Mesothelial cell of epicardium (in vitro differentiated cells): ENCODE data around the gene PAGE1. TPM values are rescaled to one million over a fixed set of nuclear protein-coding genes. Genes with fewer than 3 reads are reported as not detected.
"Not testable (repeated sequence)": the region's sequence is repeated elsewhere in the genome, so short reads cannot be mapped to it uniquely, and the experiment has no call there.

Source experiments
- DNase-seq, 2 experiments: peaks; one replicate each; pipeline ENCODE4 v3.0.0; 2021; ENCODE audit warnings: low spot score in 2 of 2; ENCODE audit not compliant: unreplicated experiment in 2 of 2
- H3K27ac Mint-ChIP-seq: 2 replicates; pipeline ENCODE4 v1.8.0; 2021; ENCODE audit warnings: mixed read lengths
- H3K27me3 Mint-ChIP-seq: 2 replicates; pipeline ENCODE4 v1.8.0; 2021; ENCODE audit warnings: low read depth, mixed read lengths
- H3K36me3 Mint-ChIP-seq: 2 replicates; pipeline ENCODE4 v1.8.0; 2021; ENCODE audit warnings: mixed read lengths
- H3K4me1 Mint-ChIP-seq: 2 replicates; pipeline ENCODE4 v1.8.0; 2021; ENCODE audit warnings: mixed read lengths
- H3K4me3 Mint-ChIP-seq: 2 replicates; pipeline ENCODE4 v1.8.0; 2021; ENCODE audit warnings: mild to moderate bottlenecking, moderate library complexity, mixed read lengths
- H3K9me3 Mint-ChIP-seq: 2 replicates; pipeline ENCODE4 v1.8.0; 2021; ENCODE audit warnings: mixed read lengths
- CTCF ChIP-seq: fragments of 200-600 bp; sonication (generic); IDR thresholded peaks from one replicate; pipeline ENCODE4 v1.5.0; 2021; ENCODE audit warnings: antibody characterized with exemption; ENCODE audit not compliant: unreplicated experiment
- total RNA-seq: library from RNA; stranded (reverse); gene quantifications from 3 replicates; pipeline ENCODE4 v1.2.1, GENCODE V29; 2021

PAGE1 gene
- total RNA-seq, 1 donor from 2014 or later, result not detected

GRCh38 chrX:49725401-49725800, 29.6 kb upstream of the PAGE1 start:
- TF ChIP-seq CTCF, result no peak
- Mint-ChIP-seq H3K4me3 (no peak overlapping the region), H3K27ac (no peak overlapping the region), H3K27me3 (no peaks in the 10 kb centered on the region), H3K9me3 (peaks cover 13% of the 10 kb centered on the region), H3K36me3 (no peaks in the 10 kb centered on the region), H3K4me1 (no peaks in the 10 kb centered on the region)
- no peak for DNase-seq

- not testable (repeated sequence) for H3K4me3 Mint-ChIP-seq, H3K36me3 Mint-ChIP-seq, H3K27ac Mint-ChIP-seq, H3K4me1 Mint-ChIP-seq, H3K27me3 Mint-ChIP-seq, DNase-seq
- H3K9me3 Mint-ChIP-seq, result peaks cover 25% of the 10 kb centered on the region
Observed at GRCh38 chrX:49720106-49720505, 24.3 kb upstream of the PAGE1 start.

- DNase-seq, result no peak
- Mint-ChIP-seq H3K27me3 (no peaks in the 10 kb centered on the region), H3K27ac (no peak overlapping the region), H3K4me3 (no peak overlapping the region), H3K4me1 (peaks cover 3% of the 10 kb centered on the region), H3K36me3 (no peaks in the 10 kb centered on the region), H3K9me3 (peaks cover 33% of the 10 kb centered on the region)
- TF ChIP-seq CTCF, result no peak
Observed at GRCh38 chrX:49712577-49712976, 16.8 kb upstream of the PAGE1 start.

- H3K4me3 Mint-ChIP-seq, result no peak overlapping the region
- no peaks in the 10 kb centered on the region for H3K36me3 Mint-ChIP-seq
- peaks cover 3% of the 10 kb centered on the region for H3K4me1 Mint-ChIP-seq
- H3K9me3 Mint-ChIP-seq, result peaks cover 35% of the 10 kb centered on the region
- TF ChIP-seq CTCF, result no peak
- H3K27ac Mint-ChIP-seq, result no peak overlapping the region
- no peaks in the 10 kb centered on the region for H3K27me3 Mint-ChIP-seq
- DNase-seq, result no peak
Observed at GRCh38 chrX:49710744-49711319, 15.0 kb upstream of the PAGE1 start.

- no peak overlapping the region for H3K4me3 Mint-ChIP-seq
Observed at GRCh38 chrX:49704691-49705404, 9.1 kb upstream of the PAGE1 start.

More at GRCh38 chrX:49704691-49705404, 9.1 kb upstream of the PAGE1 start:
- H3K4me1 Mint-ChIP-seq, result no peaks in the 10 kb centered on the region
- H3K27me3 Mint-ChIP-seq, result peaks cover 2% of the 10 kb centered on the region
- H3K9me3 Mint-ChIP-seq, result peaks cover 23% of the 10 kb centered on the region
- DNase-seq, result no peak
- no peak for TF ChIP-seq CTCF
- H3K27ac Mint-ChIP-seq, result no peak overlapping the region
- no peaks in the 10 kb centered on the region for H3K36me3 Mint-ChIP-seq
